HG02759 (cell line): ENCODE results near the gene FGGY.

Experiments
- ATAC-seq: cut with Tn5 transposase; IDR thresholded peaks from one replicate; pipeline ENCODE4 v1.9.1; 2021; ENCODE audit warnings: mild to moderate bottlenecking, moderate library complexity; ENCODE audit not compliant: unreplicated experiment

The FGGY gene

GRCh38 chr1:59669752-59670312 lies 372.9 kb downstream of the FGGY start:
- no peak for ATAC-seq

- ATAC-seq, result no peak
These were observed 373.8 kb downstream of the FGGY start for GRCh38 chr1:59670662-59671061.

- ATAC-seq, result no peak
These were observed 374.4 kb downstream of the FGGY start for GRCh38 chr1:59671066-59671952.

DNA sequence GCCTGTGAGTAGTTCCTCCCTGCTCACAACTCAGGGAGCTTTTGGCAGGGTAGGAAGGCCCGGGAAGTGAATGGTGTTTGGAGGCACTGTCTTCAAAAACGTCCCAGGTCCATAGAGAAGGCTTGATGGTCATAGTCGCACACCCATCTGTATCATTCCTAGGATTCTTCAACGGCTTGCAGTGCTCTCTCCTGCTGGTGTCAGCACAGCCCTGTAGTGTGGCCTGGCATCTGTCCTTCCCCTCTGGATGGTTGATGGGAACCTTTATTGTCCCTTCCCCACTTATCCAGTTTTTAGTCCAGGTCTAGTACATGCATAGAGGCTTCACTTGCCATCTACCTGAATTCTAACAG lies 375.0 kb downstream of the FGGY start:
- no peak for ATAC-seq

DNA sequence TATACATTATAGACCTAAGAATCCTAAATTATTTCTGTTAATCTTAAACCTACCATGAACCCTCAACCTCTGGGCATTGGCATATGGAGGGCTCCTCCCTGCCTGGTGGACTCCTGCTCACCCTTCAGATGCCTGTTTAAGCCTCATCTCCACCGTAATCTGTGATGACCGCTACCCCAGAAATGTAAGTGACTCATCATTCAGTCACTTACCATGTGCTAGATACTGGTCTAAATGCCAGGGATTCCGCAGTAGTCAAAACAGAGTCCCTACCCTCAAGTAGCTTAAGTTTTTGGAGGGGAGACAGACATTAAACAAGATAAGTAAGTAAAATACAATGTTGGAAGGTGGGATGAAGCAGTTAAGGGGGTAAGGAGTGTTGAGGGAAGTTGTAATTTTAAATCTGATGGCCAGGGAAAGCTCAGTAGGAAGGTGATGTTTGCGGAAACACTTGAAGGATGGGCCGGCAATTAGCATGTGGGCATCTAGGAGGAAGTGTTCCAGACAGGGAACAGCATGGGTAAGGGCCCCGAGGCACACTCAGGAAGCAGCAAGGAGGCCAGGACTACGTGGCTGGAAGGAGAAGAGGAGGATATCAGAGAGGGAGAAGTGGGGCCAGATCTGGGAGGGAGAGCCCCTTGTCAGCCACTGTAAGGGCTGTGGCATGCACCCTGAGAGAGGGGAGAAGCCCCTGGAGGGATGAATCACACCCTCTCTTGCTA lies 376.1 kb downstream of the FGGY start:
- ATAC-seq, result no peak

DNA sequence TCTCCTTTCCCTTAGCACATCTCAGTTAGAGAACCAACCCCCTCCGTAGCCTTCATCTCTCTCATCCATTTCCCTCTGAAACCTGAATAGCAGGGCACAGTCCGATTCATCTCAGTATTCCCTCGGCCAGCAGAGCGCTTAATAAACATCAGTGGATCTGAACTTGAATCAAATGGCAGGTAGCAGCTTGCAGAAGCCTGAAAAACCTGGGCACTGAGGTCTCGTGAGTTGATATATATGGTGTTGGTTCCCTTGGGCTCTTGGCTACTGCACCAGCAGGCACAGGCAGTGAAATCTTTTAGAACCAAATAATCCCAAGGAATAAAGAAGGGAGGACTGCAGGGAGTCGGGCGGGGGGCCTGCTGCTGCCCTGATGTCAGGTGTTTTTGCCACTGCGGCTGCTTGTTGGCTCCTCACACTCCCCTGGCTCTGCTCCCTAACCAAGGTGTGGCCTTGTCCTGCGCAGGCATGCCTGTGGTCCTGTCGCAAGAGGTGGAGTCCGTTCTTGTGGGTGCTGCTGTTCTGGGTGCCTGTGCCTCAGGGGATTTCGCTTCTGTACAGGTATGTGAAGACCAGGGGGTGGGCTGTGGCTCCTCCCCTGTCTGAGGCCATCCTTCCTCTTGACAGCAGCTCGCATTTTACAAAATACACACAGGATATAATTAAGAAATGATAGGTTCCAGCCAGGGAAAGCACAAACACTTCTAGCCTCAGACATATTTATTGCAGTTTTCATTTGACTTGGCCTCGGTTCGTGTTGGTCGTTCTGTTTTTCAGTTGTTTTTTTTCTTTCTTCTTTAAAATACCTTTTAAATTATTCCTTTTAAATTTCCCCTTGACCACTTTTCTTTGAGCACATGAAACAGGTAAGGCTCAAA lies 376.9 kb downstream of the FGGY start:
- ATAC-seq, result no peak

- no peak for ATAC-seq
These were observed 377.7 kb downstream of the FGGY start for GRCh38 chr1:59674595-59674994.

DNA sequence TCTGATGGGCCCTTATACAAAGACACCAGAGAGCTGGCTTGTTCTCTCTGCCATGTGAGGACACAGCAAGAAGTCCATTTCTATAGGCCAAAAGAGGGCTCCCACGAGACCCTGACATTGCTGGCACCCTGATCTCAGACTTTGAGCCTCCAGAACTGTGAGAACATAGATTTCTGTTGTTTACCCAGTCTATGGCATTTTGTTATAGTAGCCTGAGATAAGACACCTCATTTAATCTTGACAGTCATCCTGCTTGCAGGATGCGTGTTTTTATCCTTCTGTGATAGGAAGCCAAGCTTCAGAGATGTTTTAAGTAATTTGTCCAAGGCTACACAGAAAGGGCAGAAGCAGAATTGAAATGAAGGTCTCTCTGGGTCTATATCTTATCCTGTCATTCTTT lies 379.0 kb downstream of the FGGY start:
- ATAC-seq, result no peak

GRCh38 chr1:59678040-59678439 lies 381.1 kb downstream of the FGGY start:
- no peak for ATAC-seq

DNA sequence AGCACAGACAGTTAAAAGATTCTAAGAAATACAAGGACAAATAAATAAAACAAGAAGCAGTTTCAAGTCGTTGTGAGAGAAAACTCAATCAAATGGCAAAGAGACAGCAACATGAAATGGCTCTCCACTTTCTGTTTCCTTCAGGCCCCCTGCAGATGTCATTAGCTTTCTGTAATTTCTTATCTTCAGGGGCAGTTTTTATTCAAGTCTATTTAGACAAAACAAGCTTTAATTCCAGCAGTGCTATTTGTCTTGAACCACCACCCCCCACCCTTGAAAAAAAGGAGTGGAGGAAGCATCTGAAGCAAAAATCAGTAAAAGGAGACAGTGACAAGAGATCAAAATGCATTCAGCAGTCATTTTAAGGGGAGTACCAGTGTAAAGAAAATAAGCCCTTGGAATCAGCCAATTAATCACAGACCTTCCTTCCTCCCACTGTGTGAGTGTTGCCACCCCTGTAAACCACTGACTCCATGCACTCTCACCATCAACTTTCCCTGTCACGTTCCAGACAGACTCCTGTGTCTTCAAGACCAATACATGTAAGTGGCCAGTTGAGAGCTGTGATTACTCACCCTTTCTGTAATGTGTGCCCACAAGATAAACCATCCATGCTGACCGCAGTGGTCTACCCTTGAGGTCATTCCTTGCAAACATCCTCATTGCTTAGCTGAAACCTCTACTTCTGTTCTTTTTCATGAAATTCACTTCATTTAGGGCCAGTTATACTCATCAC lies 381.8 kb downstream of the FGGY start:
- ATAC-seq, result no peak

- no peak for ATAC-seq
These were observed 383.1 kb downstream of the FGGY start for GRCh38 chr1:59680044-59680443.

DNA sequence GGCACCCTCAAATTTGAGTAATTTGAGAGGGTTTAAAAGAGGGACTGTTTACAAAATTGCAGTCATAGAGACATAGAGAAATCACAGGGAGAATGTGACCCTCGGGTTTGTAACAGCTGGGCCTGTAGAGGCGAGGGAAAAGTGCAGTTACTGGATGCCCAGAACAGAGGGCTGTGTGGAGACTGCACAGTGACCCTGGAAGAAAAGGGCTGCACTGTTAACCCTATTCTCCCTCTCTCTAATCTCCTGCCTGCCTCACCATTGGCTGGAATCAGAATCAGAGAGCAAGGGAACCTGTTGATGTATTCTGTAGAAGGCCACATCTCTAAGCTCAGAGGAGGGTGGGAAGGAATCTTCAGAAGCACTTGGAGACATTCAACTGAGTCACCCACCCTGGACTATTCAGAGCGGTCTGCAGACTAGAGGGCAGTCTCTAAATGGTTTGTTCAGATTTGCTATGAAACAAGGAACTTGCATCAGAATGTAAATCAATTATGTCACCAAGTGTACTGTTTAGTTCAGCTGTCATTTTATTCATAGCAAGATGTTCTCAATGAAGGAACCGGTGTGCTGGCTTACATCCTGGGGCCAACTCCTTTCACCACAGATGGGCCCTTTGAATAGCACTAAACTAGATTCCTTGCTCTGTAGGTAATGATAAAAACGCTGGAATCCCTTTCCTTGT lies 385.6 kb downstream of the FGGY start:
- no peak for ATAC-seq

GRCh38 chr1:59683197-59683596 lies 386.3 kb downstream of the FGGY start:
- no peak for ATAC-seq

- no peak for ATAC-seq
These were observed 387.8 kb downstream of the FGGY start for GRCh38 chr1:59684698-59685097.

DNA sequence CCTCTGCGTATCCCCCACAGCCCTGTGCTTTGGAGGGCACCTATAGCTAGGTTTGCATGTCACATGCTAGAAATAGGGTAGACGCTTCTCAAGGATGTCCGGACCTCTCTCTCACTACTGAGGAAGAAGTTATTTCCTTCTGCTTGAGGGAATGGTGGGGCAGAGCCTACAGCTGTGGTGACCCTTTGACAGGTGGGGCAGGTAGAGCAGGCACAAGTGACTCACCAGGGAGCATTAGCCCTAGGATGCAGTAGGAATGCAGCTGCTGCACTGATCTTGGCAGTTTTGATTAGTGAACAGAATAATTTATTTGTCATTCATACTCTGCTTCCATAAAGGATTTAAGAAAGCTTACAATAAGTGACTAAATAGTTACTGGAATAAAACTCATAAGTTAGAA lies 388.2 kb downstream of the FGGY start:
- ATAC-seq, result no peak

DNA sequence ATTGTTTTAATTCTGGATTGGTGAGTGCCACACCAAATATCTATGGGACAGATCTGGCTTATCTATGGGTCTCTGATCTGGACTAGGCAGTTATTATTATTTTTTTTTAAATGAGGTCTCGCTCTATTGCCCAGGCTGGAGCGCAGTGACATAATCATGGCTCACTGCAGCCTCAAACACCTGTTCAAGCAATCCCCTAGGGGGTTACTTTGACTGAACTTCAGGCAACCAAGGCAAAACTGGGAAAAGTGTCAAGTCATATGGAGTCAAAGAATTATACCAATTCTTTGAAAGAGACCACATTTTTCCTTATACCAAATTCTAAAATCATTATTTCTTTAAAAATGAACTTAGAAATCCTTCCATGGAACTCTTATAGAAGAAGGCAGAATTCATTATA lies 388.8 kb downstream of the FGGY start:
- ATAC-seq, result no peak

GRCh38 chr1:59686170-59686569 lies 389.3 kb downstream of the FGGY start:
- ATAC-seq, result no peak

GRCh38 chr1:59686574-59686973 lies 389.7 kb downstream of the FGGY start:
- no peak for ATAC-seq

GRCh38 chr1:59687081-59687480 lies 390.2 kb downstream of the FGGY start:
- ATAC-seq, result no peak

DNA sequence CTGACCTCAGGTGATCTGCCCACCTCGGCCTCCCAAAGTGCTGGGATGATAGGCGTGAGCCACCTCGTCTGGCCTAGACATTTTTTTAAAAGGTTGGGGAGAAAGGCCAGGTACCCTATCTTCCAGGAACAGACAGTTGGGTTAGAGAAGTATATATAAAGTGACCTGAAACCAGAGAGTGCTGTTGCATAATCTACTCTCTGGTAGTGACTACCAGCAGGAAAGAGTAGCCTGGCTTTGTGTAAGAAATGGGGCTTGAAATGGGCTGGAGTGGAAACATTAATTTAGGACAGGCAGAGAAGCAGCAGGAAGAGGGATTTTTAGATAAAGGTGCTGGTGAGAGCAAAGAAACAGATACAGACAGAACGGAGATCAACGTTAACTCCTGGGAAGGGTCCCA lies 392.1 kb downstream of the FGGY start:
- no peak for ATAC-seq
